Myocyte (in vitro differentiated cells): ENCODE measurements around the gene CARD9. TPM values are rescaled to one million over a fixed set of nuclear protein-coding genes. Genes with fewer than 3 reads are reported as not detected.

ENCODE experiments used
- total RNA-seq: library from RNA; depleted of rRNA; stranded (reverse); fragments of >200 nt; gene quantifications from 2 replicates; pipeline ENCODE4 v1.2.3, GENCODE V29; 2014

Gene CARD9
- total RNA-seq, 1 donor from 2014 or later: 0.91 TPM

Other genes starting within 250 kb of the CARD9 start
- not detected in 2 replicates for gene LHX3, start 168.5 kb downstream of the CARD9 start, total RNA-seq
- gene QSOX2, start 127.9 kb downstream of the CARD9 start, total RNA-seq: 18.2 and 20.7 TPM in 2 replicates
- 0.05 TPM in 1 of 2 replicates, not detected in the other for gene CCDC187, start 69.6 kb downstream of the CARD9 start, total RNA-seq
- 22.3 and 28.3 TPM in 2 replicates for gene GPSM1, start 46.1 kb downstream of the CARD9 start, total RNA-seq
- 17.0 and 34.0 TPM in 2 replicates for gene DNLZ, start 9.9 kb downstream of the CARD9 start, total RNA-seq
- 7.6 and 9.2 TPM in 2 replicates for gene SNAPC4, start 26.5 kb upstream of the CARD9 start, total RNA-seq
- 46.6 and 48.2 TPM in 2 replicates for gene ENTR1, start 36.9 kb upstream of the CARD9 start, total RNA-seq
- gene PMPCA, start 37.0 kb upstream of the CARD9 start, total RNA-seq: 49.9 and 60.5 TPM in 2 replicates
- 8.3 and 12.4 TPM in 2 replicates for gene INPP5E, start 66.2 kb upstream of the CARD9 start, total RNA-seq
- gene SEC16A, start 109.4 kb upstream of the CARD9 start, total RNA-seq: 25.3 and 26.9 TPM in 2 replicates
- gene NOTCH1, start 172.4 kb upstream of the CARD9 start, total RNA-seq: 6.2 and 16.0 TPM in 2 replicates